Measurements from ENCODE around the gene PRSS50.
"Not testable (repeated sequence)": the region's sequence is repeated elsewhere in the genome, so short reads cannot be mapped to it uniquely, and the experiment has no call there.

PRSS50 gene, protein sequence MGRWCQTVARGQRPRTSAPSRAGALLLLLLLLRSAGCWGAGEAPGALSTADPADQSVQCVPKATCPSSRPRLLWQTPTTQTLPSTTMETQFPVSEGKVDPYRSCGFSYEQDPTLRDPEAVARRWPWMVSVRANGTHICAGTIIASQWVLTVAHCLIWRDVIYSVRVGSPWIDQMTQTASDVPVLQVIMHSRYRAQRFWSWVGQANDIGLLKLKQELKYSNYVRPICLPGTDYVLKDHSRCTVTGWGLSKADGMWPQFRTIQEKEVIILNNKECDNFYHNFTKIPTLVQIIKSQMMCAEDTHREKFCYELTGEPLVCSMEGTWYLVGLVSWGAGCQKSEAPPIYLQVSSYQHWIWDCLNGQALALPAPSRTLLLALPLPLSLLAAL

DNA sequence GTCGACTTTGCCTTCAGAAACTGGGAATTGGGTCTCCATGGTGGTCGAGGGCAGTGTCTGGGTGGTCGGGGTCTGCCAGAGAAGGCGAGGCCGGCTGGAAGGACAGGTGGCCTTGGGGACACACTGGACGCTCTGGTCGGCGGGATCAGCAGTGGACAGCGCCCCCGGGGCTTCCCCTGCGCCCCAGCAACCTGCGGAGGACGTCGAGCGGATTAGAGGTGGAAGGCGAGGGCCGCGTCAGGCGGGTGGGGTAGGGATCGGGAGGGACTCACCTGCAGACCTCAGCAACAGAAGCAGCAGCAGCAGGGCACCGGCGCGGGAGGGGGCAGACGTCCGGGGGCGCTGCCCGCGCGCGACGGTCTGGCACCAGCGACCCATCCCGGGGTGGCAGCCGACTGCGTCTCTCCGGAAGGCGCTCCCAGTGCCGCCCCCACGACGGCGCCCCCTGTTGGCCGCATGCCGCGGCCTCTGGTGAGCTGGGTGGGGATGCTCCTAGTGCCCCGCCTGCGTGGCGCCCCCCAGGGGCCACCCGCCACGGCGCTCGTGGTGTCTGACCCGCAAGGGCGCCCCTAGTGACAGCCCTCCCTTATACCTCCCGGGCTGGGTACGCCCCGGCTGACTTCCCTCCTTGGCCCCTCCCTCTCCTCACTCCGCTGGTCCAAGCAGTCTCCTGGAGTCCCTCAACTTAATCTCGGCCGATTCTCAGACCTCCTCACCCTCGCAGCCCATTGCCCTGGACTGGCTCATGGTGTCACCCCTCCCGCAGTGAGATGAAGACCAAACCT, at the start of gene PRSS50:
Gene PRSS50 (minus strand): TSS at position 423 of the 785 bp plus-strand sequence. CDS start 45 bp downstream, at position 378.
- peak; percentile 96 for DNase-seq (ENCODE audit: low spot score)

GRCh38 chr3:46764206-46764605, 46.5 kb upstream of the PRSS50 start:
- DNase-seq (ENCODE audit: low spot score): no peak

GRCh38 chr3:46763178-46763577, 45.5 kb upstream of the PRSS50 start:
- DNase-seq (ENCODE audit: low spot score): no peak

DNA sequence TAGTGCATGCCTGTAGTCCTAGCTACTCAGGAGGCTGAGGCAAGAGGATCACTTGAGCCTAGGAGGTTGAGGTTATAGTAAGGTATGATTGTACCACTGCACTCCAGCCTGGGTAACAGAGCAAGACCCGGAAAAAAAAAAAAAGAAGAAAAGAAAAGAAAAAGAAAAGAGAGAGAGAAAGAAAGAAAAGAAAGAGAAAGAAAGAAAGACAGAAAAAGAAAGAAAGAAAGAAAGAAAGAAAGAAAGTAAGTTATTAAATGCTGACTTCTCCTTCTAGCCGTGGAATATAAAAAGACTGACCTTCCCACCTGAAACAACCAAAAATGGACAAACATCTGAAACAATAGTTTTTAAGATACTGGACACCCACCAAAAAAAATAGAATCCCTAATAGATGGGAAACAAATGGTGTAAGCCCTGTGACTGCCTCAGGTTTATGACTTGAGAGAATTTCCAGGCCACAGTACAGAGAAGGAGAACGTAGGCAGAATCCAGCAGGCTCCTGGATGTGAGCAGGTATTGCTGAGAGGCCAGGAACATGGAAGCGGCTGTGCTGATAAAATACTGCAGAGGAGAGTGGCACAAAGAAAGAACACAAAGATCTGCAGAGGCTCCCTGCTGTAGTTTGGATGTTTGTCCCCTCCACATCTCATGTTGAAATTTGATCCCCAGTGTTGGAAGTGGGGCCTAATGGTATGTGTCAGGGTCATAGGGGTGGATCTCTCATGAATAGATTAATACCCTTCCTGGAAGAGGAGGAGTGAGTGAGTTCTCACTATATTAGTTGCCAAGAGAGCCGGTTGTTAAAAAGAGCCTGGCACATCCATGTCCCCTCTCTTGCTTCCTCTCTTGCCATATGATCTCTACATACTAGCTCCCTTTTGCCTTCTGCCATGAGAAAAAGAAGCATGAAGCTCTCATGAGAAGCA, 41.8 kb upstream of the PRSS50 start:
- peak; percentile 46 for DNase-seq (ENCODE audit: low spot score)

DNA sequence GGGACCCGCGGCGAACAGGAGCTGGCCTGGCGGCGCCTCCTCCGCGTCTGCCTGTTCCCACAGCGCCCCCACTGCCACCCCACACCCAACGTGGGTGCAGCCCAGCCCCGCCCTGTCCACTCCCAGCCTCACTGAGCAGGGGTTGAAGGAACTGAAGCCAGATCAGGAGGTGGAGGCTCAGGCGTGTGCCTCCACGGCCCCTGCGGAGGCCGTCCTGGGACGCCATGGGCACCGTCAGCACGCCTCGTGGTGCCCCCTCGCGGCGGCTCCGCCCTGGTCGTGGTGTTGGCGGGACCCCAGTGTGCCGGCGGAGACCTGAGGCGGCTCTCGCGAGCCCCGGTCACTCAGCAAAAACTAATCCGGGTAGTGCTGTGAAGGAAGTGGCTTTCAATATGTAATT, 39.0 kb upstream of the PRSS50 start:
- DNase-seq (ENCODE audit: low spot score): no peak

- no peak for DNase-seq (ENCODE audit: low spot score)
Measured at GRCh38 chr3:46755646-46756045, 38.0 kb upstream of the PRSS50 start.

- not testable (repeated sequence) for DNase-seq (ENCODE audit: low spot score)
Measured at GRCh38 chr3:46753127-46753526, 35.5 kb upstream of the PRSS50 start.

DNA sequence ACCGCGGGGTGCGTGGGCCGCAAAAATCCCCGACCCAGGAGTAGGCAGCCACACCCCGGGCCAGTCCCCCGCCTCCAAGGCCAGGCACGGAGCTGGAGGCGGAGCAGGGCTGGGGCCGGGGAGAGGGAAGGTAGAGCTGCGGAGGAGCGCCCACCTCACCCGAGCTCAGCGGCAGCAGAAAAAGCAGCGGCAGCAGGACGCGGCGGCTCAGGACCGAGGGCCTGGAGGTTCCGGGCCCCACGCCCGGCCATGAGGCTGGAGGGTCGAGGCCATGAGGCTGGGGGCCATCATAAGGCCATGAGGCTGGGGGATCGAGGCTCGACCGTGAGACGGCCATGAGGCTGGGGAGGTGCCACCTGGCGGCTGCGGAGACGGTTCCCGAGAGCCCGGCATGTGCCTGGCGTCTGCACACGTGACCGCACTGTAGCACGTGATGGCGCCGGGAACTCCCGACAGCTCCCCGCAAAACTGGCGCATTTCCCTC, 32.9 kb upstream of the PRSS50 start:
- DNase-seq (ENCODE audit: low spot score): no peak

GRCh38 chr3:46749129-46749528, 31.5 kb upstream of the PRSS50 start:
- no peak for DNase-seq (ENCODE audit: low spot score)

DNA sequence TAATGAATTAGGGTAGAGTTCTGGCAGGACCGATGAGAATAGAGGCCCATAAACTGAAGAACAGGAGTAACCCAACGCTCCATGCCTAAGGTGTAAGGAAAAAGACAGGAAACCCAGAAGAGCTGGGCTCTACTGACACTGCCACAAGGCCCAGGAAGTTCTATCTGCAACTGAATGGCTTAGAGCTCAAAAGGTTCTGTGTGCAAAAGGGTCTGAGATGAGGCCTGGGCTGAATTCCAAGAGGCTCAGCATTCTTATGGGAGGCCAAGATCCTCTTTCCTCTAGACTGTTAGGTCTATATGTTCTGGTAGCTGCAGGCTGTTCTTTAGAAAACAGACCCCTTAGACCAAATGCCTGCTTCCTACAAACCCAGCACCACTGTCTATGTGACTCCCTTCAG, 30.5 kb upstream of the PRSS50 start:
- DNase-seq (ENCODE audit: low spot score): no peak

DNA sequence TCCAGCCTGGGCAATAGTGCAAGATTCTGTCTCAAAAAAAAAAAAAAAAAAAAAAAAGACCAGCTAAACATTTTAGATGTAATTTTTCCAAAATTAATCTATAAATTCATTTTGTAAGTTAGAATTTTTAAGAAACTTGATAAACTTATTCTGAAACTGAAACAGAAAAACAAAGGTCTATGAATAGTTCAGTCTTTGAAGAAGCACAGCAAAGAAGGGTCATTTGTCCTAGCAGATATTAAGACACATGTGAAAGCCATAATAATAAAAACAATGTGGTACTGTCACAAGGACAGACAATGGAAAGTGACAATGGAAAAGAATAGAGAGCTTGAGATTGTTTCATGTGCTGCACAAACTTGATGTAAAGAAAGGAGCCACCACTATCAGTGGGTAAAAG, 29.0 kb upstream of the PRSS50 start:
- DNase-seq (ENCODE audit: low spot score): no peak

- DNase-seq (ENCODE audit: low spot score): peak; percentile 49
Measured at GRCh38 chr3:46742992-46743585, 25.4 kb upstream of the PRSS50 start.

- not testable (repeated sequence) for DNase-seq (ENCODE audit: low spot score)
Measured at GRCh38 chr3:46739565-46739964, 21.9 kb upstream of the PRSS50 start.

DNA sequence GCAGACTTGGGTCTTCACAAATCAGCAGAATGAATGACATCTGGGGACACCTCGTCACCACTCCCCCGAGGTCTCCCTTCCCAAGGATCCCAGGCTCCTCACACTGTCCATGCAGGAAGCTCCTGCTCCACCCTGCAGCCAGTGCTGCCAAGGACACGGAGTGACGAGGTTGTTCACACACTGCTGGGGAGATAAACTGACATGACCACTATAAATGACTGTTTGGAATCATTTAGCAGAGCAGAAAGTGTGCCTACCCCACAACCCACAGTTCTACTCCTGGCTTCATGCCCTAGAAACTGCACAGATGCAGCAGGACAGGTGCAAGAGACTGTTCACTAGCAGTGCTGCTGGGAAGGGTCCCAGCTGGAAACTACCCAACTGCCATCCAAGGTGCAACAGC, 19.7 kb upstream of the PRSS50 start:
- DNase-seq (ENCODE audit: low spot score): no peak

GRCh38 chr3:46736006-46736872, 18.6 kb upstream of the PRSS50 start:
- DNase-seq (ENCODE audit: low spot score): no peak

- DNase-seq (ENCODE audit: low spot score): no peak
Measured at GRCh38 chr3:46734773-46735172, 17.1 kb upstream of the PRSS50 start.

DNA sequence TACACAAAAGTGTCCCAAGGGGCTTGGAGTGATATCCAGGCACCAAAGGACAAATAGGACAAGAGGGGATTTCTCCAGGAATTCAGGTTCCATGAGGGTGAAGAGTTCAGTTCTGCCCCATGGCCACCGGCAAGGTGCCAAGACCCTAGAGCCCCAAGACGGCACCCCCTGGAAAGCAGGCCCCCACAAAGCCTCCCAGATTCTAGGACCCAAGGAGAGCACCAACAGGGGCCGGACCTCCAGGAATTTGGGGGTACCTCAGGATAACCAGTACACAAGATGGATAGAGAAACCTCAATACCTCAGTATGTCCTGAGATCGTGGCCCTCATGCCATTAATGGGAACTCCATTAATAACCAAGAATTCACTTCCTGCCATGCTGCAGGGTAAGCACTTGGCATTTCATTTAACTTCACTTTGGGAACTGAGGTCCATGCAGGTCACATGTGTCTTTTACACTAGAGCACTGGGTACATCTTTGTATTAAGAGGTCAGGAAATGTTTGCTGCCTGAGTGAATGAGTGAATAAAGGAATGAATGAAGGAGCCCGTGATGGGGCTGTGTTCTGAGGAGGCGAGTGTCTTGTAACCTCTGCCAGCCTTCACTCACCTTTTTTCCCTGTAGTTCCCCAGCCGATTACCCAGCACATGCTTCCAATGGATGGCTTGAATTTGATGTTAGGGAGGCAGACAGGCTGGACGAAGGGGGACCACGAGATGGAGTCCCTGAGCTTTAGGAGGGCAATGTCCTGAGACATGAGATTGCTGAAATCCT, 15.5 kb upstream of the PRSS50 start:
- no peak for DNase-seq (ENCODE audit: low spot score)

DNA sequence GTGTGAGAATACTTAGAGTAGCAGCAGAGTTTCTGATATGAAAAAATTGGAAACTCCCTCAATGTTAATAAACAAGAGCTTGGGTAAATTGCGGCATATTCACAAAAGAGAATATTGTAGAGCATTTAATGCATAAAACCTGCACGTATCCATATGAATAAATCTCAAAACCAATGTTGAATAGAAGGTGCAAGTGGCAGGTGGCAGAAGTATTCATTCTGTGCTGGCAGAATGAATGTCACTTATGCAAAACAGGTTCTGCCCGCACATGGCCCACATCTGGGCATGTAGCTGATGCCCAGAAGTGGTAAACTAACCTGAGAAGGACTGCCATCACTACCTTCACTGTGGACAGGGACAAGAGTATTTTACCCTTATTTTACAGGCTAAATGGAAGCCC, 14.1 kb upstream of the PRSS50 start:
- DNase-seq (ENCODE audit: low spot score): no peak

DNA sequence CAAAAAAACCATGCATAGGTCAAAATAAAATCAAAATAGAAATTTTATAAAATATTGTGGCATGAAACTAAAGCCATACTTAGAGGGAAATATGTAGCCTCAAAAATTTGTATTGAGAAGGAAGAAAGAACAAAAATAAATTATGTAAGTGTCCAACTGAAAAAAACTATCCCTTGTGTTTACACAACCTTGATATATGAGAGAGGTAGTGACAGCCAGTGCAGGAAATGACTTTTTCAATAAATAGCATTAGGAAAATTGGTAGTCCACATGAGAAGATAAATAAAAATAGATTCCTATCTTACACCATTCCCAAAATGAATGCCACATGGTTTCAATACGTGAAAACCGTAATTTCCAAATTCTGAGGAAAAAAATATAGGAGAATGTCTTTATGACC, 13.2 kb upstream of the PRSS50 start:
- no peak for DNase-seq (ENCODE audit: low spot score)

DNA sequence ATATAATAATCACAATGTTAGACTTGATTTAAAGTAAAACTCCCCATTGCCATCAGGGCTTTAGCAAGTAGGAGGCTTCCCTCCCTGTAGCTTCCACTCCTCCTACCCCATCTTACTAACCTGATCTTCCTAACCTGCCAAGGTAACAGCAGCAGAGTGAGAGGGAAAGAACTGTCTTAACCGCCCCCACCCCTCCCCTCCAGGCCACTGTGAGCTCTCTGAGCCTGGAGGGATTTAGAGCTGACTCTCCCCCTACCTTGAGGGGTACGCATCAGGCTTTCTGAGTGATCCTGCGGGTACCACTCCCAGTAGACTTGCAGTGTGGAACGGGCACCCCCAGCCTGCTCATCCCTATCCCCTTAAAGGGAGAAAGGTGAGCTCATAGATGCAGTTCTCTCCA, 11.4 kb upstream of the PRSS50 start:
- DNase-seq (ENCODE audit: low spot score): no peak
